H1 (cell line): ENCODE measurements around the gene SHH. TPM values are rescaled to one million over a fixed set of nuclear protein-coding genes. Genes with fewer than 3 reads are reported as not detected.

Experiments used
- ATF2 ChIP-seq: IDR thresholded peaks from 2 replicates; pipeline ENCODE4 v1.6.1; 2012; ENCODE audit warnings: low read length, inconsistent platforms
- CEBPB ChIP-seq: IDR thresholded peaks from 2 replicates; pipeline ENCODE4 v1.6.1; 2012; ENCODE audit warnings: low read depth, low read length
- GTF2F1 ChIP-seq: IDR thresholded peaks from 2 replicates; pipeline ENCODE4 v1.6.1; 2012; ENCODE audit warnings: low read depth, low read length, improper control_type of control experiment, borderline replicate concordance
- KDM5A ChIP-seq: fragments of 200-600 bp; IDR thresholded peaks from 2 replicates; pipeline ENCODE4 v1.7.1; 2012; ENCODE audit warnings: mild to moderate bottlenecking, low read length, inconsistent platforms, mixed read lengths
- POLR2AphosphoS5 ChIP-seq: IDR thresholded peaks from 2 replicates; pipeline ENCODE4 v1.6.1; 2011; ENCODE audit warnings: low read depth, low read length
- polyA plus RNA-seq, 7 experiments: library from polyadenylated mRNA; depleted of rRNA in 3 of 7; stranded (reverse) in 5 of 7; unstranded in 2 of 7; fragments of >200 nt in 5 of 7; fragments of 200-250 nt in 2 of 7; gene quantifications; 1 replicate in 5 of 7; 2 replicates in 1 of 7; 4 replicates in 1 of 7; pipeline versions ENCODE4 v1.2.1 to v1.2.3, GENCODE V29; 2011 to 2013; ENCODE audit warnings: missing spikeins in 2 of 7, mixed read lengths in 2 of 7
- total RNA-seq: library from RNA; stranded (reverse); fragmentation: NEBNext Ultra II Directional; extraction: Animal tissue kit (Norgen Biotek cat#: 25700); gene quantifications from 2 replicates; pipeline ENCODE4 v1.2.1, GENCODE V29; 2021

Gene SHH
- total and polyA plus RNA-seq, 2 of the 8 experiments (the other 6 are each of a cell fraction or from before 2014, with no cell fraction given): not detected

- no peak for TF ChIP-seq CEBPB
- no peak for TF ChIP-seq KDM5A
- TF ChIP-seq POLR2AphosphoS5: no peak
- no peak for TF ChIP-seq ATF2
- no peak for TF ChIP-seq GTF2F1
These were observed 30.4 kb upstream of the SHH start (continued) for GRCh38 chr7:155842496-155843265.
